OCI-LY1 (cell line): Measurements from ENCODE around the gene ADGB.

Experiments used
- H2AFZ ChIP-seq: fragments of 200-600 bp; sonication (generic), shearing (Covaris generic); 2 replicates; pipeline ENCODE4 v1.6.0; 2014; ENCODE audit warnings: antibody characterized with exemption, mild to moderate bottlenecking, low read length
- H3F3A ChIP-seq: fragments of 200-600 bp; sonication (generic), shearing (Covaris generic); 2 replicates; pipeline ENCODE4 v1.6.0; 2014; ENCODE audit warnings: mild to moderate bottlenecking, antibody characterized with exemption, low read length, moderate library complexity; ENCODE audit not compliant: insufficient read depth
- H3K27ac ChIP-seq: fragments of 200-600 bp; sonication (generic); 2 replicates; pipeline ENCODE4 v1.5.1; 2014; ENCODE audit warnings: low read length, mixed run types, mild to moderate bottlenecking, low read depth; ENCODE audit not compliant: poor library complexity, severe bottlenecking
- H3K27me3 ChIP-seq: fragments of 200-600 bp; sonication (generic); 2 replicates; pipeline ENCODE4 v1.6.0; 2014; ENCODE audit warnings: antibody characterized with exemption, mild to moderate bottlenecking, low read length, moderate library complexity; ENCODE audit not compliant: insufficient read depth
- H3K36me3 ChIP-seq: fragments of 200-600 bp; sonication (generic); 2 replicates; pipeline ENCODE4 v1.6.1; 2014; ENCODE audit warnings: mild to moderate bottlenecking, antibody characterized with exemption, low read length, moderate library complexity, mixed read lengths; ENCODE audit not compliant: insufficient read depth
- H3K4me1 ChIP-seq: fragments of 200-600 bp; sonication (generic); 2 replicates; pipeline ENCODE4 v1.5.1; 2014; ENCODE audit warnings: mild to moderate bottlenecking, low read length, moderate library complexity; ENCODE audit not compliant: insufficient read depth, severe bottlenecking
- H3K4me2 ChIP-seq: fragments of 200-600 bp; sonication (generic), shearing (Covaris generic); 2 replicates; pipeline ENCODE4 v1.6.1; 2014; ENCODE audit warnings: low read length
- H3K4me3 ChIP-seq: fragments of 200-600 bp; sonication (generic); 2 replicates; pipeline ENCODE4 v1.5.1; 2014; ENCODE audit warnings: low read length, low read depth, mild to moderate bottlenecking, mixed read lengths; ENCODE audit not compliant: poor library complexity, severe bottlenecking
- H3K79me2 ChIP-seq: fragments of 200-600 bp; shearing (Covaris generic); 2 replicates; pipeline ENCODE4 v1.6.1; 2016; ENCODE audit warnings: mixed run types, low read length, mixed read lengths; ENCODE audit not compliant: insufficient read depth
- H3K9ac ChIP-seq: fragments of 200-600 bp; sonication (generic), shearing (Covaris generic); 2 replicates; pipeline ENCODE4 v1.6.1; 2014; ENCODE audit warnings: mild to moderate bottlenecking, low read length, mixed read lengths
- H3K9me2 ChIP-seq: fragments of 200-600 bp; sonication (generic), shearing (Covaris generic); 2 replicates; pipeline ENCODE4 v1.6.1; 2014; ENCODE audit warnings: low read depth, mild to moderate bottlenecking, low read length, mixed read lengths
- H3K9me3 ChIP-seq: fragments of 200-600 bp; shearing (Covaris generic); 2 replicates; pipeline ENCODE4 v1.6.1; 2014; ENCODE audit warnings: low read length, mixed read lengths
- H4K20me1 ChIP-seq: fragments of 200-600 bp; sonication (generic), shearing (Covaris generic); 2 replicates; pipeline ENCODE4 v1.6.0; 2016; ENCODE audit warnings: mild to moderate bottlenecking, low read length; ENCODE audit not compliant: insufficient read depth
- EZH2 ChIP-seq: fragments of 200-600 bp; sonication (generic), shearing (Covaris generic); IDR thresholded peaks from 2 replicates; pipeline ENCODE4 v1.8.0; 2017; ENCODE audit warnings: borderline replicate concordance, mixed run types, mild to moderate bottlenecking, antibody characterized with exemption, low read length, moderate library complexity, mixed read lengths
- TF ChIP-seq, protein P1 (sequence below): fragments of 200-600 bp; sonication (generic), shearing (Covaris generic); IDR thresholded peaks from 2 replicates; pipeline ENCODE4 v1.5.1; 2017; ENCODE audit warnings: mild to moderate bottlenecking, antibody characterized with exemption, low read length, moderate library complexity, mixed read lengths

The ADGB gene

GRCh38 chr6:146657432-146657831 lies 58.7 kb downstream of the ADGB start:
- Histone ChIP-seq H3K4me1 (no peaks in the 10 kb centered on the region), H3K9me3 (no peaks in the 10 kb centered on the region), H3K4me2 (no peak overlapping the region), H3K9me2 (no peaks in the 10 kb centered on the region), H3K79me2 (no peaks in the 10 kb centered on the region), H4K20me1 (no peaks in the 10 kb centered on the region), H3K36me3 (no peaks in the 10 kb centered on the region), H3K27me3 (no peaks in the 10 kb centered on the region), H3K27ac (no peak overlapping the region), H3F3A (no peaks in the 10 kb centered on the region), H2AFZ (no peak overlapping the region), H3K9ac (no peak overlapping the region), H3K4me3 (no peak overlapping the region)
- no peak for TF ChIP-seq EZH2
- TF ChIP-seq, protein P1, sequence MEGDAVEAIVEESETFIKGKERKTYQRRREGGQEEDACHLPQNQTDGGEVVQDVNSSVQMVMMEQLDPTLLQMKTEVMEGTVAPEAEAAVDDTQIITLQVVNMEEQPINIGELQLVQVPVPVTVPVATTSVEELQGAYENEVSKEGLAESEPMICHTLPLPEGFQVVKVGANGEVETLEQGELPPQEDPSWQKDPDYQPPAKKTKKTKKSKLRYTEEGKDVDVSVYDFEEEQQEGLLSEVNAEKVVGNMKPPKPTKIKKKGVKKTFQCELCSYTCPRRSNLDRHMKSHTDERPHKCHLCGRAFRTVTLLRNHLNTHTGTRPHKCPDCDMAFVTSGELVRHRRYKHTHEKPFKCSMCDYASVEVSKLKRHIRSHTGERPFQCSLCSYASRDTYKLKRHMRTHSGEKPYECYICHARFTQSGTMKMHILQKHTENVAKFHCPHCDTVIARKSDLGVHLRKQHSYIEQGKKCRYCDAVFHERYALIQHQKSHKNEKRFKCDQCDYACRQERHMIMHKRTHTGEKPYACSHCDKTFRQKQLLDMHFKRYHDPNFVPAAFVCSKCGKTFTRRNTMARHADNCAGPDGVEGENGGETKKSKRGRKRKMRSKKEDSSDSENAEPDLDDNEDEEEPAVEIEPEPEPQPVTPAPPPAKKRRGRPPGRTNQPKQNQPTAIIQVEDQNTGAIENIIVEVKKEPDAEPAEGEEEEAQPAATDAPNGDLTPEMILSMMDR: no peak

GRCh38 chr6:146664871-146665360 lies 66.1 kb downstream of the ADGB start:
- H3K4me2 ChIP-seq: no peak overlapping the region
- H2AFZ ChIP-seq: no peak overlapping the region
- H4K20me1 ChIP-seq: no peaks in the 10 kb centered on the region
- no peaks in the 10 kb centered on the region for H3K79me2 ChIP-seq
- H3K4me3 ChIP-seq: no peak overlapping the region
- no peak overlapping the region for H3K27ac ChIP-seq
- no peaks in the 10 kb centered on the region for H3K27me3 ChIP-seq
- no peak overlapping the region for H3K9ac ChIP-seq
- H3F3A ChIP-seq: no peaks in the 10 kb centered on the region
- H3K36me3 ChIP-seq: no peaks in the 10 kb centered on the region
- H3K9me3 ChIP-seq: no peaks in the 10 kb centered on the region
- no peaks in the 10 kb centered on the region for H3K4me1 ChIP-seq
- no peaks in the 10 kb centered on the region for H3K9me2 ChIP-seq
- no peak for TF ChIP-seq EZH2
- TF ChIP-seq, protein P1: no peak

GRCh38 chr6:146666909-146667308 lies 68.1 kb downstream of the ADGB start:
- no peak overlapping the region for H3K4me3 ChIP-seq
- H3K9me3 ChIP-seq: no peaks in the 10 kb centered on the region
- no peak overlapping the region for H3K9ac ChIP-seq
- no peak overlapping the region for H3K27ac ChIP-seq
- TF ChIP-seq, protein P1: no peak
- TF ChIP-seq EZH2: no peak
- no peaks in the 10 kb centered on the region for H3K79me2 ChIP-seq
- no peak overlapping the region for H2AFZ ChIP-seq
- no peaks in the 10 kb centered on the region for H3F3A ChIP-seq
- no peaks in the 10 kb centered on the region for H3K27me3 ChIP-seq
- no peaks in the 10 kb centered on the region for H4K20me1 ChIP-seq
- no peaks in the 10 kb centered on the region for H3K4me1 ChIP-seq
- H3K4me2 ChIP-seq: no peak overlapping the region
- H3K36me3 ChIP-seq: no peaks in the 10 kb centered on the region
- H3K9me2 ChIP-seq: no peaks in the 10 kb centered on the region
